ENCODE results near the gene AZU1. TPM values are rescaled to one million over a fixed set of nuclear protein-coding genes. Genes with fewer than 3 reads are reported as not detected.

The AZU1 gene
- total and polyA plus RNA-seq, 2 experiments from 2014 or later = not detected

- Histone ChIP-seq H3K79me2 (ENCODE audit: insufficient read depth) (no peaks in the 10 kb centered on the region), H3K4me2 (ENCODE audit: unreplicated experiment) (peak overlapping the region; percentile 16), H2AFZ (peak overlapping the region; percentile 80), H3K9me2 (ENCODE audit: insufficient read depth) (no peaks in the 10 kb centered on the region), H3K27me3 (replicated peaks; ENCODE audit: insufficient read depth) (no peaks in the 10 kb centered on the region), H3K36me3 (ENCODE audit: low read depth) (no peaks in the 10 kb centered on the region), H4K20me1 (ENCODE audit: insufficient read depth) (no peaks in the 10 kb centered on the region), H3K9ac (no peak overlapping the region), H3K27ac (no peak overlapping the region), H3K4me1 (ENCODE audit: insufficient read depth) (peaks cover 8% of the 10 kb centered on the region; the same call in 1 of the 2 replicates), H3K9me3 (ENCODE audit: low read depth) (no peaks in the 10 kb centered on the region), H3K4me3 (no peak overlapping the region), H3F3A (ENCODE audit: insufficient read depth) (no peaks in the 10 kb centered on the region)
- in situ Hi-C loops (cut with MboI) = no loop called here
- WGBS, 2 experiments (ENCODE audit: low coverage in 1 of 2, low lambda C conversion rate in 2 of 2, missing lambda C conversion rate in 2 of 2) = 31 to 36% methylated on average over 9 to 11 of the region's 11 CpGs
- no peak for DNase-seq
- TF ChIP-seq EZH2phosphoT487 (IDR thresholded peaks at IDR 0.05; ENCODE audit: insufficient read depth, low read depth) (no peak), EZH2 (IDR thresholded peaks at IDR 0.05; ENCODE audit: insufficient read depth, poor library complexity, severe bottlenecking) (no peak)
Observed at GRCh38 chr19:788686-788982, 39.0 kb upstream of the AZU1 start.

DNA sequence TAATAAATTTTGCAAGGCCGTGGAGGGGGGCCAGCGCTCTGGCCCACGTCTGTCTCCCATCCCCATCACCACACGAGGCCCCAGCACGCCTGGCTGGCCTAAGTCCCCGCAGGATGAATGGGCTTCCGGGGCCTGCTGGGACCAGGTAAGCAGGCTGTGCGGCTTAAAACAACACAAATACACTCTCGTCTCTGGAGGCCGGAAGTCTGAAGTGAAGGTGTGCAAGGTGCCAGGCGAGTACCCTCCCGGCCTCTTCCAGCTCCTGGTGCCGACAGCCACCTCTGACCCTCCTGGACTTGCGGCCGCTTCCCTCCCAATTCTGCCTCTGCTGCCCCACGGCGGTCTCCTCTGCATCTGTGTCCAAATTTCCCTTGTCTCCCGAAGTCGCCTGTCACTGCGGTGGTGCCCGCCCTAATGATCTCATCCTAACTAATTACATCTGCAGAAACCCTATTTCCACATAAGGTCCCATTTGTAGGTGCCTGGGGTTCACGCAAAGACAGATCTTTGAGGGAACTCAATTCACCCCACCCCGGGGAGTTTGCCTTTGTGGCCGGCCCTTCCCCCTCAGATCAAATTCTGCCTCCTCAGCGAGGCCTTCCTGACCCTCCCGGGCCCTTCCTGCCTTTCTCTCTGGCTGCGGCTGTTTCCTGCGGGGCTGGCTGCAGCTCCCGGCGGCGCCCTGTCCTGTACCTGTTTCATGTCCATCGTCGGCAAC is 38.5 kb upstream of the AZU1 start:
- Histone ChIP-seq H4K20me1 (ENCODE audit: insufficient read depth) (no peaks in the 10 kb centered on the region), H3K9me2 (ENCODE audit: insufficient read depth) (no peaks in the 10 kb centered on the region), H3K27me3 (replicated peaks; ENCODE audit: insufficient read depth) (no peaks in the 10 kb centered on the region), H3K4me2 (ENCODE audit: unreplicated experiment) (peak overlapping the region; percentile 16), H3K36me3 (ENCODE audit: low read depth) (no peaks in the 10 kb centered on the region), H3K4me3 (no peak overlapping the region), H3K9me3 (ENCODE audit: low read depth) (no peaks in the 10 kb centered on the region), H3K79me2 (ENCODE audit: insufficient read depth) (no peaks in the 10 kb centered on the region), H3K4me1 (ENCODE audit: insufficient read depth) (peaks cover 8% of the 10 kb centered on the region; the same call in 1 of the 2 replicates), H3K27ac (no peak overlapping the region), H2AFZ (peak overlapping the region; percentile 80), H3F3A (ENCODE audit: insufficient read depth) (no peaks in the 10 kb centered on the region), H3K9ac (peak overlapping the region; percentile 47)
- in situ Hi-C loops (cut with MboI) = no loop called here
- TF ChIP-seq EZH2 (IDR thresholded peaks at IDR 0.05; ENCODE audit: insufficient read depth, poor library complexity, severe bottlenecking) (no peak), EZH2phosphoT487 (IDR thresholded peaks at IDR 0.05; ENCODE audit: insufficient read depth, low read depth) (no peak)
- DNase-seq = peak; percentile 65
- WGBS, 2 experiments (ENCODE audit: low coverage in 1 of 2, low lambda C conversion rate in 2 of 2, missing lambda C conversion rate in 2 of 2) = 12 to 20% methylated on average over 33 of the region's 33 CpGs

DNA sequence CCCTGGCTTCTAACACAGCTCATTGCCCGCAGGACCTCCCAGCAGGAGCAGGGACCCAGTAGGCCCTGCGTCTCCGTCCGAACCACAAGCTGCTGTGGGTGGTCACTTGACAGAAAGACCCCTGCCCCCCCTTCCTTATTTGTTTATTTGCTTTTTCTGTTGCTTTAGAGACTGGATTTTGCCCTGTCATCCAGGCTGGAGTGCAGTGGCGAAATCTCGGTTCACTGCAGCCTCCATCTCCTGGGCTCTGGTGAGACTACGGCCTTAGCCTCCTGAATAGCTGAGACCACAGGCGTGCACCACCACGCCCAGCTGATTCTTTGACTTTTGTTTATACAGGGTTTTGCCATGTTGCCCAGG is 38.0 kb upstream of the AZU1 start:
- no peaks in the 10 kb centered on the region for H3K9me3 ChIP-seq (ENCODE audit: low read depth)
- no peaks in the 10 kb centered on the region for H3K36me3 ChIP-seq (ENCODE audit: low read depth)
- H3K27me3 ChIP-seq (replicated peaks; ENCODE audit: insufficient read depth) = no peaks in the 10 kb centered on the region
- in situ Hi-C loops (cut with MboI) = no loop called here
- no peaks in the 10 kb centered on the region for H3F3A ChIP-seq (ENCODE audit: insufficient read depth)
- no peak overlapping the region for H3K4me2 ChIP-seq (ENCODE audit: unreplicated experiment)
- TF ChIP-seq EZH2 (IDR thresholded peaks at IDR 0.05; ENCODE audit: insufficient read depth, poor library complexity, severe bottlenecking) (no peak), EZH2phosphoT487 (IDR thresholded peaks at IDR 0.05; ENCODE audit: insufficient read depth, low read depth) (no peak)
- H2AFZ ChIP-seq = peak overlapping the region; percentile 80
- no peaks in the 10 kb centered on the region for H3K9me2 ChIP-seq (ENCODE audit: insufficient read depth)
- 82 to 83% methylated on average over 9 of the region's 9 CpGs for WGBS, 2 experiments (ENCODE audit: low coverage in 1 of 2, low lambda C conversion rate in 2 of 2, missing lambda C conversion rate in 2 of 2)
- H3K79me2 ChIP-seq (ENCODE audit: insufficient read depth) = no peaks in the 10 kb centered on the region
- no peak overlapping the region for H3K27ac ChIP-seq
- DNase-seq = peak; percentile 23
- H4K20me1 ChIP-seq (ENCODE audit: insufficient read depth) = no peaks in the 10 kb centered on the region
- H3K9ac ChIP-seq = peak overlapping the region; percentile 47
- no peak overlapping the region for H3K4me3 ChIP-seq
- peaks cover 8% of the 10 kb centered on the region; the same call in 1 of the 2 replicates for H3K4me1 ChIP-seq (ENCODE audit: insufficient read depth)

DNA sequence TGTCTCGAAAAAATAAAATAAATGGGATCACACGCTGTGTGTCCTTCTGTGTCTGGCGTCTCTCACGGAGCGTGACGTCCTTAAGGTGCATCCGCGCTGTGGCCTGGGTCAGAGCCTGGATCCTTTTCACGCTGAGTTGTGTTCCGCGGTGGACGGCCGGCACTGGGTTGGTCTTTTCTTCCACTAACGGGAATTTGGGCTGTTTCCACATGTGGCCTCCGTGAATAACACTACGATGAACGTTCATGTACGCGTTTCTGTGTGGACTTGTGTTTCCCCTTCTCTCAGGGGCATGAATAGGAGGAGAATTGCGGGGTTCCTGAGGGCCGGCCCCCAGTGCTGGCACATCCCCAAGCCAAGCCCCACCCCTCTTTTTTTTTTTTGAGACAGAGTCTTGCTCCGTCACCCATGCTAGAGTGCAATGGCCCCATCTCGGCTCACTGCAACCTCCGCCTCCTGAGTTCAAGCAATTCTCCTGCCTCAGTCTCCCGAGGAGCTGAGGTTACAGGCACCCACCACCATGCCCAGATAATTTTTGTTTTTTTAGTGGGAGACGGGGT is 36.5 kb upstream of the AZU1 start:
- 87 to 90% methylated on average over 26 of the region's 26 CpGs for WGBS, 2 experiments (ENCODE audit: low coverage in 1 of 2, low lambda C conversion rate in 2 of 2, missing lambda C conversion rate in 2 of 2)
- in situ Hi-C loops (cut with MboI) = no loop called here
- Histone ChIP-seq H3K9ac (no peak overlapping the region), H2AFZ (no peak overlapping the region), H3K36me3 (ENCODE audit: low read depth) (no peaks in the 10 kb centered on the region), H3F3A (ENCODE audit: insufficient read depth) (no peaks in the 10 kb centered on the region), H3K4me2 (ENCODE audit: unreplicated experiment) (no peak overlapping the region), H4K20me1 (ENCODE audit: insufficient read depth) (no peaks in the 10 kb centered on the region), H3K9me3 (ENCODE audit: low read depth) (no peaks in the 10 kb centered on the region), H3K79me2 (ENCODE audit: insufficient read depth) (no peaks in the 10 kb centered on the region), H3K4me1 (ENCODE audit: insufficient read depth) (peaks cover 10% of the 10 kb centered on the region; the same call in 1 of the 2 replicates), H3K27me3 (replicated peaks; ENCODE audit: insufficient read depth) (no peaks in the 10 kb centered on the region), H3K4me3 (no peak overlapping the region), H3K9me2 (ENCODE audit: insufficient read depth) (no peaks in the 10 kb centered on the region), H3K27ac (no peak overlapping the region)
- no peak for TF ChIP-seq EZH2phosphoT487 (IDR thresholded peaks at IDR 0.05; ENCODE audit: insufficient read depth, low read depth)
- no peak for TF ChIP-seq EZH2 (IDR thresholded peaks at IDR 0.05; ENCODE audit: insufficient read depth, poor library complexity, severe bottlenecking)
- DNase-seq = no peak
